Tibial nerve (tissue), 3 donors: ENCODE results near the gene SHROOM3.

ENCODE experiments used
- CTCF ChIP-seq, 5 experiments: fragments of 200-600 bp in 3 of 5; fragments of 450-650 bp in 2 of 5; sonication (generic) in 3 of 5; IDR thresholded peaks; one replicate each; pipeline ENCODE4 v1.5.1; 2016 to 2019; ENCODE audit warnings: antibody characterized with exemption in 5 of 5, mild to moderate bottlenecking in 3 of 5, moderate library complexity in 2 of 5
- POLR2A ChIP-seq, 2 donors: fragments of 450-650 bp; IDR thresholded peaks; one replicate each; pipeline ENCODE4 v1.6.1; 2017; ENCODE audit warnings: antibody characterized with exemption in 2 of 2, mild to moderate bottlenecking in 2 of 2, moderate library complexity in 2 of 2

- TF ChIP-seq CTCF (IDR thresholded peaks at IDR 0.05) (no peak), POLR2A (IDR thresholded peaks at IDR 0.05) (no peak)
These were observed 33.4 kb upstream of the SHROOM3 start for GRCh38 chr4:76401654-76402053.
